IPS-11a (cell line): Measurements from ENCODE around the gene ATAD3C.

Experiments
- H3K4me3 ChIP-seq: one replicate; pipeline ENCODE4 v1.5.1; 2013; ENCODE audit warnings: low read depth, low read length, control low read depth

ATAD3C gene

DNA sequence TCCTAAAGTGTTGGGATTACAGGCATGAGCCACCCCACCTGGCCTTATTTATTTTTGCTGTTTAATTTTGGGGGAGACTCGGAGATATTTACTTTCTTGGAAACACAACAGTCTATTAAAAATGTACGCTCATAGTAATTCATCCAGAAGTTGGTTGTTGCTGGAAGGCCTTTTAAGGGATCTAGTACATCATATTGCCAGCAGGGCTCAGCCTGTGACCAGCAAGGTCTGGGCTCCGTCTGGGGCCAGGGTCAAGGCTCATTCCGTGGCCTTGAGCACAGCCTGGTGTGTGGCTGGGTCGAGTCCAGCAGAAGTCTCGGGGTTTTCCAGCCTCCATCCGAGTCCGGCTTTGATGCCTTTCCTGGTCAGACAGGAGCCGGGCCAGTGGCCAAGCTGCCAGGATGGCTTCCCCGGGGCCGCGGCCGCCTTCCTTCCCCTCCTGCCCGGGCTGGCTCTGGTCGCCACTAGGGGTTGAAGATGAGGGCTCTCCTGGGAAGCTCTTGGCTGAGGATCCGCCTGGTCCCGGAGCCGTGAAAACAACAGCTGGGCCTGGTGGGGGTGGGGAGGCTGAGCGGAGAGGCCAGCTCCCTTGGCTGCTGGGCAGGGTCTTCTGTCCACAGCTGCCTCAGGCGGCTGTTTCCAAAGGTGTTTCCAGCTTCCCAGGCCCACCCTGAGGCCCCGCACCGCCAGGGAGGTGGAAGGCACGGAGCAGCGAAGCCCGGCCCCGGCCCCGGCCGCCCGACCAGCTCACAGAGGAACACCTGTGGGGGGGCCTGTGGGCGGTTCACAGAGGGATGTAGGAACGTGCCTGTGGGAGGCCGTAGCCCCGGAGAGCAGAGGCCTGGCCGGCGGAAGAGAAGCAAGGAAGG lies 19.1 kb upstream of the ATAD3C start:
- no peak overlapping the region for H3K4me3 ChIP-seq

DNA sequence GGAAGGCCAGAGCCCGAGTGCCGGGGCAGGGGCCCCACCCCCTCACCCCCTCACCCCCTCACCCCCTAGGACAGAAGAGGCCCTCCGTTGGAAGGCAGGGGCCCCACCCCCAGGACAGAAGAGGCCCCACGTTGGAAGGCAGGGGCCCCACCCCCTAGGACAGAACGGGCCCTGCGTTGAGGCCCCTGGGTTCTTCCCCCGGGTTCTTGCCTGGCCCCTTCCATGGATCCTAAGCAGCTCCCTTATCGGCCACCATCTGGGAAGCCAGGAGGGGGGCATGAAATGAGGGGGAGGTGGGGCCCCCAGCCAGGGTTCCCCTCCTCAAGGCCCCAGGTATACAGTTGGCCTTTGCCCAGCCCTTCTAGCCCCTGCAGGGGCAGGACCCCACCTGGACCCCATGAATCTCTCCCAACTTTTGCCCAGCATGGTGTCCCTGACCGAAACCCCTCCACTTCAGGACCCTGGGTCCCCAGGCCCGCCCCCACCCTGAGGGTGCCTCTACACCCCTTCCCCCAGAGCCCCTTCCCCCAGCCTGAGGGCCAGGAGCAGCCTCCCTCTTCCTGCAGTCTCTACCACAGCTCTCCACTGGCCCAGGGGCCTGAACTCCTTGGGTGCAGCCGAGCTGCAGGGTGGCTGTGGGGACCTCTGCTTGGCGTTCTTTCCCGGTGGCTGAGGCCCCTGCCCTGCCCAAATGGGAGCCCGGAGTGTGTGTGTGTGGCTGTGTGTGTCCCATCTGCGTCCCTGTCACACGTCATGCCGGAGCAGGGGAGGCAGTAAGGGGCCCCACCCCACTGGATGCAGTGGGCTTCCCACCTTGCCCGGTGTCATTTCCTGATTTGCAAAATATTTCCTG lies 18.3 kb upstream of the ATAD3C start:
- no peak overlapping the region for H3K4me3 ChIP-seq

DNA sequence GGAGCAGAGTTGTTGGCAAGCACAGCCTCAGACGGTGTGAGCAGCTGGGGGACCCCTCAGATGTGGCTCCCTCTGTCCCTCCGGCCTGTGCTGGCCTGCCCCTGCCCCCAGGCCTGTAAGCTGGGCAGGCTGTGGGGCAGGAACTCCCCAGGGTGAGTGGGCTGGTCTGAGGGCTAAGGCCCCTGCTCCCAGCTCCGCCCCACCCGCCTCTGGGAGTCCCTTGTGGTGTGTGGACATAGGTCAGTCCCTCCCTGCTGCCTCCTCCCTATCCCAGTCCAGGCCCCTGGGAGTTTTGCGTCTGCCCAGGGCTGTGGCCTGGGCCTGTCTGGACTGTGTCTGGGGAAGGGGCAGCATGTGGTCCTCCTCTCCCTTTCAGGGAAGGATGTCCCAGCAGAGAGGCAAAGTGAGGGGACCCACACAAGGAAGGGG lies 17.6 kb upstream of the ATAD3C start:
- H3K4me3 ChIP-seq, result no peak overlapping the region

DNA sequence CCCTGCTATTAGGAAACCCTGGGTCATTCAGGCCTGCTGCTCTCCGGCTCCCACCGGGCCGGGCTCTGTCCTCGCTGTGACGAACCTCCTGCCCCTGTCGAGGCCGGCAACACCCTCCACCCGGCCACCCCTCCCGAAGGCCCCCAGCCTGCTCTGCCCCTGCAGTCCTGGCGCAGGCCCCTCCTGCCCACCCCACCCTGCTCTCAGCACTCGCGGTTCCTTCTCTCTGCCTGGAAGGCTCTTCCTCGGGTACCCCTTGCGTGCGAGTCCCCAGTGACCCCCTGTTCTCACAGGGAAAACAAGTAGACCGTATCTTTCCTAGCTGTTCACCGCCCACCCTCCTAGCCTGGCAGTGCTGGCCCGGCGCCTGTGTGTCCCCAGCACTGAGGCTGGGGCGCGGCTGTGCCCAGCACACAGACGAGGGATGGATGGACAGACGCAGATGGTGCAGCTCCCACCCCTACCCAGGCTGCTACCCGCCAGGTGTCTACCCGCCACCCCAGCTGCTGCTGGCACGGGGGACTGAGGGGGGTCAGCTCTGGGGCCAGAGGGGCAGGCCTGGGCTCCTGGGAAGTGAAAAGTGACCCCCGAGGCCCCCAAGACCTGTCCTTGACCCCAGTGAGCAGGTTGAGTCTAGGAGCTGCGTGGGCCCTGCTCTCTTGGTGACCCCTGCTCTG lies 17.1 kb upstream of the ATAD3C start:
- H3K4me3 ChIP-seq, result no peak overlapping the region

DNA sequence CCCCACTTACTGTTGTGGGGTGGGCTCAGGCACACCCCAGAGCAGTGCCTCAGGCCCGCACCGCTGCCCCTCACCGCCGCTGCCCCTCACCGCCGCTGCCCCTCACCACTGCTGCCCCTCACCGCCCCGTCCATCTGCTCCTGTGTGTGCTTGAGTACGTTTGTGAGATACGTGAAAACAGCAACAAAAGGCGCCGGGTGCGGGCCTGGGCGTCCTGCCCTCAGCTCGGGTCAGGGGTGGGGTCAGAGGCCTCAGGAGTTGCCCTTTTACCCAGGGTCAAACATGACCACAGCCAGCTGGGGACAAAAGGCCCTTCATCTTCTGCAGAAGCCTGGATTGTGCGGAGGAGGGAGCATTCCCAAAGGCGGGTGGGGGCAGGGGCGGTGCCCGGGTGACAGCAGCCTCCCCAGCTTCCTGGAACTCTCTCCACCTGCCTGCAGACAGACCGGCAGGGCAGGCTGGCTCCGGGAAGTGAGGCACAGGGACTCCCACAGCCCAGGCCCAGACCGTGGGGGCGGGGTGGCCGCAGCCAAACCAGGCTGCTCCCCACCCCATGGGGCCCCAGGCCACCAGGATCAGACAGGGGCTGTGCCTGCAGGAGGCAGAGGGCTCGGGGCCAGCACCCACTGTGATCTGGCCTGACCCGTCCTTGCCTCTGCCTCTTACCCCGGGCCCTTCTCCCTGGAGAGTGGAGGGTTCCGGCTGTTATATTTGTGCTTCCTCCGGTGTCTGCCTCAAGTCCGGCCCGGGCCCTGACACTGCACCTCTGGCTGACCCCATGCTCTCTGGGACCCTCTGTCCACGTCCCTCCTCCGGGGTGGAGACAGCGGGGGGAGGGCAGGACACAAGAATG lies 16.3 kb upstream of the ATAD3C start:
- H3K4me3 ChIP-seq, result no peak overlapping the region

DNA sequence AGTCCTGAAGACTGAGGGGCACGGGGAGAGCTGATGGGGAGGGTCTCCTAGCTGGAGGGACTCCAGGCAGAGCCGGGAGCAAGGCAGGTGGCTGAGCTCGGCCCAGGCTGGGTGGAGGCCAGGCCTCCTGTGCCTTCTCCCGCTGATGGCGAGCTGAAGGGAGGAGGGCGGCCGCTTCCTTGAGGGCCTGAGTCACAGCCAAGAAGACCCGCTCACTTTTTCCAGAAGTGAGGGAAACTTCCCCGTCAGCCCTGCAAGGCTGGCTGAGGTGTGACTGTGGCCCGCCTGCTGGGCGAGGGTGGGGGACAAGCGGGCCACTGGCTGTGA lies 15.7 kb upstream of the ATAD3C start:
- no peak overlapping the region for H3K4me3 ChIP-seq

DNA sequence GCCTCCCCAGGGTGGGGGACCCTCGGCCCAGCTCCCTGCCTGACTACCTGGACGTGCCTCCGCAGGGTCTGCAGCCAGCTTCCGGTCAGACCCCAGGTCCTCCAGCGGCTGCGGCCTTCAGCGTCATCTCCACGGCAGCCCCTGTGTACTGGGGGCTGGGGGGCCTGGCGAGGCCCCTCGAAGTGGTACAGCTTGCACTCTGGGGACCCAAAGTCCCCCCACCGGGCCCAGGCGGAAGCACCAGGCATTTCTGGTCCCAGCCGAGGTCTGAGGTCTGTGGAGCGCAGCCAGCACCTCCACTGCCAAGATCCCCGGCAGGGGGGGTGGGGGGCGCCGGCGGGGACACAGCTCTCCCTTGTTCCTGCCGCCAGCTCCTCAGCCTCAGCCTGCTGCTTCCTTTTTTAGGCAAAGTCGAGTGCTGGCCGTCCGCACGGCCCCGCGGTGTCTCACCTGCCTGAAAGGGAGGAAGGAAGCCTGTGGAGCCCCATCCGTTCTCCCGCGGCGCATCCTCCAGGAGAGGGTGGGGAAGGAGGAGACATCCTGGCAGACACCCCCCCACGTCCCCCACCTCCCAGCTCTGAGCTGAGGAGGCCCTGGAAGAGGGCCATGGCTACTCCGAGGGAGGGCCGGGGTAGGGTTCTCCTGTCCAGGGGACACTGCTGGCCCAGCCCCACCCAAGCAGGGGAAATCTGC lies 15.2 kb upstream of the ATAD3C start:
- no peak overlapping the region for H3K4me3 ChIP-seq

DNA sequence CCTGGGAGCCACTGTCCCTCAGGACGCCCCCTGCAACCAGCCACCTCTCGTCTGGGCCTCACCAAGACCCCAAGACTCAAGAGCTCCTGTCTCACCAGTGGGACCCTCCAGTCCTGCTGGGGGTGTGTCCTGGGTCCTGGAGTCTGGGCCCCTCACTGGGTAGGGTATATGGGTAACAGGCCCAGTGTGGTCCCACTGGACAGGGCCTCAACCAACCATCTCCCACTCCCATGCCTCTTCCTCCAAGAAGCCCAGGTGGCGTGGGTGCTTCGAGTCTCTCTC lies 14.7 kb upstream of the ATAD3C start:
- no peak overlapping the region for H3K4me3 ChIP-seq

DNA sequence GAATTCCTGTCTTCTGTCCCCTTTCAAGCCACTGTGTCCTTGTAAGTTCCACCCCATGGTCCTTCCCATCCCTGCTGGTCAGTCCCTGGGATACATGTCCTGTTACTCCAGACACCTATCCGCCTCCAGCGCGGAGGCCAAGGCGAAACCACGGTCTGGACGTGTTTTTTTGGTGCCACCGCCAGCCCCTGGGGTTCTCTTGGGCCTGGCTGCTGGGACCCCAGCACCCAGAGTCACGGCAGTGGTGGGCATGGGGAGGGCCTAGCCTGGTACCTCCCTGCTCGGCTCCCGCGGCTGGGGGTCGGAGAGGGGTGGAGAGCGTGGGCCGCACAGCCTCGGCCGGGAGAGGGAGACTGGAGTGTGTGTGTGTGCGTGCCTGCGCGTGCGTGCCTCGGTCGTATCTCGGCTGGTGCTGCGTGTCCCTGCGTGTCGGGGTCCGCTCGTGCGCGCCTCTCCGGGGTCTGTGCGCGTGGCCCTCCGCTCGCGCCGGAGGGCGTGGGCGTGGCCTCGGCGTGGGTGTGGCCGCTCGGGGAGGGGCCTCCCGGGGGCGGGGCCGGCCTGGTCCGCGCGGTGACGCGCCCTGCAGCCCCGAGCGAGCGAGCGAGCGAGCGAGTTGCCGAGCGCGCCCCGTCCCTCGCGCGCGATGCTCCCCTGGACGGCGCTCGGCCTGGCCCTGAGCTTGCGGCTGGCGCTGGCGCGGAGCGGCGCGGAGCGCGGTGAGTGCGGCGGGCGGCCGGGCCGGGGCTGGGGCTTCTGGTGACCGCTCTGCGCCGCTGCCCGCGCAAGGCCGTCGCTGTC lies 14.2 kb upstream of the ATAD3C start, which contains the start of gene VWA1:
Gene VWA1, plus strand, starts transcription at position 585 of the 798 bp plus-strand sequence. Its CDS starts 59 bp downstream, at position 644.
- peak within 1 kb of the TSS; percentile 38 for H3K4me3 ChIP-seq

DNA sequence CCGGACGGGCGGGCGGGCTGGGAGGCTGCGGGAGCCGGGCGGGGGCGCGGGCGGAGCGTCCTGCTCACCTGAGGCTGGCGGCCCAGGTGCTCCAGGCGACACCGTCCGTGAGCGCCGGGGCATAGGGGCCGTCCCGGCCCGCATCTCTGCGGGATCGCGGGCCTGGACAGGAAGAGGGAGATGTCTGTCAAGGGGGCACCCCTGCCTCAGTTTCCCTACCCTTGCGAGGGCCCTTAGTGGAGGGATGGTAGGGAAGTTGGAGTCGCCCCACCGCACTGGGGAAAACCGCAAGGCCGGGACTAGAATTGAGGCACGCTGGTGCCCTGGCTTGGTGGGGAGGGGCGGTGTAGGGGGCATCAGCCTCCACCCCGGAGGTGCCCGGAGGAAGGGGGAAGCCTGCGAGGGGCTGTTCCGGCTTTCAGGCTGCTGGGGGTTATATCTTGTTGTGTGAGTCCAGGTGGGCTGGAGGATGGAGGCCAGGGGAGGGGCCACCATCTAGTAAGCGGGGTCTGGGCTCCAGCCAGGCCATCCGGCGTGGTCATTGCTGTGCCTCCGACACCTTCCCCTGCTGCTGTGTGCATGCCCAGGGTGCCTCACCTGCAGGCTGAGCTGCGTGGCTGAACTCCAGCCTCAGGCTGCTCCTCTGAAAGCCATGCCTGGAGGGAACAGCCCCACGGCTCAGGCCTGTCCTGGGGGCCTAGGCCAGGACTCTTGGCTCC lies 13.4 kb upstream of the ATAD3C start:
- peak overlapping the region; percentile 38 for H3K4me3 ChIP-seq

DNA sequence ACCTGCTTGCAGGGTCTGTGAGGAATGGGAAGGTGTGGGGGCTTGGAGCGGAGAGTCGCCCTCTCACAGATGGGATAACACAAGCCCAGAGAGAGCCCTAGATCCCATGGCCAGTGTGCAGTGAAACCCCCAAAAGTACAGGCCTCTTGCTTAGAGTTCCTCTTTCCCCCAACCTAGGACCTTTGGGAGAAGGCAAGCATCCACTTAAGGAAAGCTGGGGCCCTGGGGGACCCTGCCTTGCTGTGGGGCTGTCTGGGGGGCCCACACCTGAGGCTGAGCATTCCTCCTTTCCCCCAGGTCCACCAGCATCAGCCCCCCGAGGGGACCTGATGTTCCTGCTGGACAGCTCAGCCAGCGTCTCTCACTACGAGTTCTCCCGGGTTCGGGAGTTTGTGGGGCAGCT lies 12.9 kb upstream of the ATAD3C start:
- peak overlapping the region; percentile 38 for H3K4me3 ChIP-seq

DNA sequence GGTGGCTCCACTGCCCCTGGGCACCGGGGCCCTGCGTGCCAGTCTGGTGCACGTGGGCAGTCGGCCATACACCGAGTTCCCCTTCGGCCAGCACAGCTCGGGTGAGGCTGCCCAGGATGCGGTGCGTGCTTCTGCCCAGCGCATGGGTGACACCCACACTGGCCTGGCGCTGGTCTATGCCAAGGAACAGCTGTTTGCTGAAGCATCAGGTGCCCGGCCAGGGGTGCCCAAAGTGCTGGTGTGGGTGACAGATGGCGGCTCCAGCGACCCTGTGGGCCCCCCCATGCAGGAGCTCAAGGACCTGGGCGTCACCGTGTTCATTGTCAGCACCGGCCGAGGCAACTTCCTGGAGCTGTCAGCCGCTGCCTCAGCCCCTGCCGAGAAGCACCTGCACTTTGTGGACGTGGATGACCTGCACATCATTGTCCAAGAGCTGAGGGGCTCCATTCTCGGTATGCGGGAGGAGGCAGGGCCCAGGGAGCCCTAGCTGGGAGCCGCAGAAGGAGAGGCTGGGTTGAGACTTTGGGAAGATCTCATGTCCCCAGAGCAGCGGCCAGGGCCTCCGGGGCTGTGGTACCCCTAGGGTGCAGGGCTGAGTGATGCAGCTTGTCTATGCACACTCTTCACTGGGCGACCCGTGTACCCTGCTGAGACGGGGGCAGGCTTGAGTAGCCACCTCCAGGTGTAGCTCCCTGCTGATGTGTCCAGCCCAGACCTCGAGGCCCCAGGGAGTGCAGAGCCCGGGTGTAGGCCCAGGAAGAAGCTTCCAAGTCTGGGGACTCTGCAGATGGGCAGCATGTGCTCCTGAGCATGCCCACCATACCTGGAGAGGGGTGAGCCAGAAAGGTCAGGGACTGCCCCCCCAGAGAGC lies 12.2 kb upstream of the ATAD3C start:
- no peak overlapping the region for H3K4me3 ChIP-seq

DNA sequence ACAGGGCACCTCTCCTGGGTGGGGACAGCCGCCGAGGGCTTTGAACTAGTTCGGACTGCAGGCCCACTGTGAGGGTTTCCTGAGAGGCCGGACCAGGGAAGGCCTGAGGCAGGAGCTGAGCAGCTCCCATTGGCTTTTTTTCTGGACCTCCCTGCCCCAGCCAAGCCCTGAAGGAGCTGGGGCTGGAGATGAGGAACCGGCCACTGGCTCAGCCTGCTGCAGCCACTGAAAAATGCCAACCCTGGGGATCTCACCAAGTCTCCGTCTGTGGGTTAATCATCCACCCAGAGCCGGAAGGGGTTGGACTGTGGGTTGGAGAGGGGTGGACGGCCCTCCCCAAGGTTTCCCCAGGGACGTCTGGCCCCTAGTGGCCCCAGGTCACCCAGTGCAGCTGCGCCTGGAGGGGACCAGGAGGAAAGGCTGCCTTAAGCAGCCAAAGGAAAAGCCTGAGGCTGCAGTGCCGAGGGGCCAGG lies 11.5 kb upstream of the ATAD3C start:
- H3K4me3 ChIP-seq, result no peak overlapping the region

DNA sequence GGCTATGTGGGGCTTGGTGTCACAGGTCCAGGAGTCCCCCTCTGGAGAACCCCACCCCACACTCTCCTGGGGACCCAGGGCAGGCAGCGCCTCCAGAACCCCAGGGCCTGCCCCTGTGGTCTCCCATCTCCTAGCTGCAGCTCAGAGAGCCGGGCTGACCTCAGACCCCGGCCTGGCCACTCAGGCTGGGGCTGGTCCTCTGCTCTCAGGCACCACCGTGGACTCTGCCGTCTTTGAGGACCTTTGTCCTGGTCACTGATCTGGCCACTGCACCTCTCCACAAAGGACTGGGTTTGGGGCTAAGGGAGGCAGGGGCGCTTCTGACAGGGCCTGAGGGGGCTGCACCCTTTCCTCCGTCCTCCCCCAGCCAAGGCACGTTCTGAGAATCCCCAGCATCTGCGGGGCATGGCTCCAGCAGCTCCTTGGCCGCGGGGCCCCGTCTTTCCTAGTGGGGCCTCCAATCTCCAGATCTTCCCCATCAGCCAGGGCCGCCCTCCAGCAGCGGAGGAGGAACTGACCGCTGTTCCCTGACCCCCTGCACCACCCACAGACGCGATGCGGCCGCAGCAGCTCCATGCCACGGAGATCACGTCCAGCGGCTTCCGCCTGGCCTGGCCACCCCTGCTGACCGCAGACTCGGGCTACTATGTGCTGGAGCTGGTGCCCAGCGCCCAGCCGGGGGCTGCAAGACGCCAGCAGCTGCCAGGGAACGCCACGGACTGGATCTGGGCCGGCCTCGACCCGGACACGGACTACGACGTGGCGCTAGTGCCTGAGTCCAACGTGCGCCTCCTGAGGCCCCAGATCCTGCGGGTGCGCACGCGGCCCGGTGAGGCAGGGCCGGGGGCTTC lies 10.7 kb upstream of the ATAD3C start:
- no peak overlapping the region for H3K4me3 ChIP-seq

DNA sequence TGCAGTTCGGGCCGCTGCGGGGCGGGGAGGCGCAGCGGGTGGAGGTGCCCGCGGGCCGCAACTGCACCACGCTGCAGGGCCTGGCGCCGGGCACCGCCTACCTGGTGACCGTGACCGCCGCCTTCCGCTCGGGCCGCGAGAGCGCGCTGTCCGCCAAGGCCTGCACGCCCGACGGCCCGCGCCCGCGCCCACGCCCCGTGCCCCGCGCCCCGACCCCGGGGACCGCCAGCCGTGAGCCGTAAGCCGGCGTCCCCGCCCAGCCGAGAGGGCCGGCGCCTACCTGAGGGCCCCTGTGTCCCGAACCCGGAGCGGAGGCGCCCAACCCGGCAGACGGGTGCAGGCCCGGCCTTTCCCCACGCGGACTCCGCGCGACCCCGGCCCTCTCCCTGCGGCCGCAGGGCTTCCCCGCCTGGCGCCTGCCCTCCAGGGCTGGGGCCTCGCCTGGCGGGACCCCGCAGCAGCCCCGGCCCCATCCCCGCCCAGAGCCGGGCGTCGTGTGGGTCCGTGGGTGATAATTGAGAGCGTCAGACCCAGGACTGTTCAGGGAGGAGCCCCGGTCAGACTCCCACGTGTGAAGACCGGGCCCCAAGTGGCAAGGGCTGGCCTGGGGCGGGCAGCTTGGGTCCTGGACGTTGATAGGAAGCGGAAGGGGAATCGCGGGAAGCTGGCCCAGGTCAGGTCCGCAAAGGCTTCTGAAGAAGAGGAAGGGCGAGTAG lies 9.8 kb upstream of the ATAD3C start:
- no peak overlapping the region for H3K4me3 ChIP-seq
